Measurements from ENCODE around the gene COQ9. TPM values are rescaled to one million over a fixed set of nuclear protein-coding genes. Genes with fewer than 3 reads are reported as not detected.
"Not testable (repeated sequence)": the region's sequence is repeated elsewhere in the genome, so short reads cannot be mapped to it uniquely, and the experiment has no call there.

Gene COQ9, protein sequence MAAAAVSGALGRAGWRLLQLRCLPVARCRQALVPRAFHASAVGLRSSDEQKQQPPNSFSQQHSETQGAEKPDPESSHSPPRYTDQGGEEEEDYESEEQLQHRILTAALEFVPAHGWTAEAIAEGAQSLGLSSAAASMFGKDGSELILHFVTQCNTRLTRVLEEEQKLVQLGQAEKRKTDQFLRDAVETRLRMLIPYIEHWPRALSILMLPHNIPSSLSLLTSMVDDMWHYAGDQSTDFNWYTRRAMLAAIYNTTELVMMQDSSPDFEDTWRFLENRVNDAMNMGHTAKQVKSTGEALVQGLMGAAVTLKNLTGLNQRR
- total RNA-seq: 10 to 100 TPM; 11.5 to 39.1 (median 23.6) TPM

GRCh38 chr16:57447186-57447962 lies at the start of gene COQ9, which contains the start of gene CIAPIN1:
Gene COQ9 (plus strand): TSS chr16:57447479. CDS start chr16:57447506, 27 bp downstream.
Gene CIAPIN1 (minus strand): TSS chr16:57447385. CDS start chr16:57440928, 6,457 bp downstream.
- TF ChIP-seq POLR2A (IDR thresholded peaks at IDR 0.05): peak; percentile 60 to 84
- TF ChIP-seq, protein P1, sequence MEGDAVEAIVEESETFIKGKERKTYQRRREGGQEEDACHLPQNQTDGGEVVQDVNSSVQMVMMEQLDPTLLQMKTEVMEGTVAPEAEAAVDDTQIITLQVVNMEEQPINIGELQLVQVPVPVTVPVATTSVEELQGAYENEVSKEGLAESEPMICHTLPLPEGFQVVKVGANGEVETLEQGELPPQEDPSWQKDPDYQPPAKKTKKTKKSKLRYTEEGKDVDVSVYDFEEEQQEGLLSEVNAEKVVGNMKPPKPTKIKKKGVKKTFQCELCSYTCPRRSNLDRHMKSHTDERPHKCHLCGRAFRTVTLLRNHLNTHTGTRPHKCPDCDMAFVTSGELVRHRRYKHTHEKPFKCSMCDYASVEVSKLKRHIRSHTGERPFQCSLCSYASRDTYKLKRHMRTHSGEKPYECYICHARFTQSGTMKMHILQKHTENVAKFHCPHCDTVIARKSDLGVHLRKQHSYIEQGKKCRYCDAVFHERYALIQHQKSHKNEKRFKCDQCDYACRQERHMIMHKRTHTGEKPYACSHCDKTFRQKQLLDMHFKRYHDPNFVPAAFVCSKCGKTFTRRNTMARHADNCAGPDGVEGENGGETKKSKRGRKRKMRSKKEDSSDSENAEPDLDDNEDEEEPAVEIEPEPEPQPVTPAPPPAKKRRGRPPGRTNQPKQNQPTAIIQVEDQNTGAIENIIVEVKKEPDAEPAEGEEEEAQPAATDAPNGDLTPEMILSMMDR (IDR thresholded peaks at IDR 0.05): peak in 2 of 4 experiments; percentile 19 to 33
- no peaks in the 10 kb centered on the region for H3K27me3 ChIP-seq
- H3K27ac ChIP-seq: peak within 1 kb of the TSS; percentile 86 to 88
- H3K4me1 ChIP-seq: no peaks in the 10 kb centered on the region
- no peaks in the 10 kb centered on the region for H3K9me3 ChIP-seq
- intact Hi-C loops (cut with DNase I; ENCODE audit: low total_unique reads): no loop called here
- peak; percentile 94 to 95 for DNase-seq
- peak within 1 kb of the TSS; percentile 84 to 99 for H3K4me3 ChIP-seq
- H3K36me3 ChIP-seq: no peaks in the 10 kb centered on the region

- DNase-seq; H3K27me3 ChIP-seq; H3K4me1 ChIP-seq; H3K4me3 ChIP-seq; H3K9me3 ChIP-seq; H3K36me3 ChIP-seq; H3K27ac ChIP-seq; intact Hi-C loops (cut with DNase I; ENCODE audit: low total_unique reads): not testable (repeated sequence)
Measured at GRCh38 chr16:57397493-57397892, 49.8 kb upstream of the COQ9 start.

- Histone ChIP-seq H3K4me1 (no peaks in the 10 kb centered on the region), H3K36me3 (no peaks in the 10 kb centered on the region), H3K27me3 (no peaks in the 10 kb centered on the region), H3K9me3 (no peaks in the 10 kb centered on the region), H3K4me3 (no peak overlapping the region), H3K27ac (no peak overlapping the region)
- no peak for TF ChIP-seq POLR2A (IDR thresholded peaks at IDR 0.05)
- TF ChIP-seq, protein P1 (IDR thresholded peaks at IDR 0.05): no peak
- intact Hi-C loops (cut with DNase I; ENCODE audit: low total_unique reads): no loop called here
- DNase-seq: no peak
Measured at GRCh38 chr16:57401943-57402640, 45.2 kb upstream of the COQ9 start.

DNA sequence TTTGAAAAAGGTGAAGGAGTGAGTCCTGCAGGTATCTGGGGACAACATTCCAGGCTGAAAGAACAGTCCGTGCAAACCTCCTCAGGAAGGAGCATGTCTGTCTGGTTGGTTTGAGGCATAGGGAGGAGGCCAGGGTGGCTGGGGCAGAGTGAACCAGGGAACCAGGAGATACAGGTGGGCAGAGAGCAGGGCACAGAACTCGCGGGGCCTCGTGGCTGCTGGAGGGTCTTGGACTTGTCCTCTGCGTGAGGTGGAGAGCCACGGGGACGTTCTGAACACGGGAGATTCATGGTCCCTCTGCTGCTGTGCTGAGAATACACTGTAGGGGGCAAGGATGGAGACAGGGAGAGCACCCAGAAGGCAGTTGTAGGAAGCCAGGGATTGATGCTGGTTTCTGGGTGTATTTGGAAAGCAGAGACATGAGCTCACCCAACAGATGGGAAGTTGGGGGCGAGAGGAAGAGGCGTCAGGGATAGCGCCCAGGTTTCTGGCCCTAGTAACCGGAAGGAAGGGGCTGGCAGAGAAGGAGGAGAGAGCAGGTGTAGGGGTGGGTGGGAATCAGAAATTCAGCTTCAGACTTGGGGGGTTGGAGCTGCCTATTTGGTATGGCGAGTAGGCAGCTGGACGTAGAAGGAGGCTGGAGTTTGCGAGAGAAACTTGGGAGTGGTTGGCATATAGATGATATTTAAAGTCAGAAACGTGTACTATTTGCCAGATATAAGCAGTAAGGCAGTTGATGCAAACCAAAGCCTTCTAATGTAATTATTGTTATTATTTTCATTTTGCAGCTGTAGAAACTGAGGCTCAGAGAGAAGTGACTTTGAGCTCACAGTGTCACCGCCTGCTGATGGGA lies 43.1 kb upstream of the COQ9 start, which contains the start of gene CCL17:
Gene CCL17 (plus strand): TSS at position 803 of the 853 bp plus-strand sequence. CDS start 9,166 bp downstream, outside the sequence.
- DNase-seq: no peak
- H3K4me3 ChIP-seq: no peak within 1 kb of the TSS

More for the DNA sequence above, 43.1 kb upstream of the COQ9 start, which contains the start of gene CCL17:
- Histone ChIP-seq H3K27ac (no peak within 1 kb of the TSS), H3K4me1 (no peaks in the 10 kb centered on the region), H3K9me3 (no peaks in the 10 kb centered on the region), H3K27me3 (no peaks in the 10 kb centered on the region), H3K36me3 (no peaks in the 10 kb centered on the region)
- TF ChIP-seq POLR2A (IDR thresholded peaks at IDR 0.05): no peak
- TF ChIP-seq, protein P1 (IDR thresholded peaks at IDR 0.05): no peak
- intact Hi-C loops (cut with DNase I; ENCODE audit: low total_unique reads): no loop called here
